Liver (tissue), 9 donors: Measurements from ENCODE around the gene NTMT1. TPM values are rescaled to one million over a fixed set of nuclear protein-coding genes. Genes with fewer than 3 reads are reported as not detected.

Source experiments
- DNase-seq: peaks from one replicate; pipeline ENCODE4 v3.0.0-alpha.2; 2017; ENCODE audit warnings: low spot score
- H3K27ac ChIP-seq, 2 donors: one replicate each; pipeline ENCODE4 v1.7.0; 2013; ENCODE audit warnings: inconsistent platforms in 2 of 2, low read length in 2 of 2, control low read depth in 1 of 2, low read depth in 1 of 2, mild to moderate bottlenecking in 1 of 2
- H3K27me3 ChIP-seq, 4 donors: one replicate each; pipeline versions ENCODE4 v1.6.1 to v1.7.0; 2013; ENCODE audit warnings: low read length in 3 of 4, inconsistent platforms in 1 of 4, mild to moderate bottlenecking in 1 of 4, moderate library complexity in 1 of 4; ENCODE audit not compliant: control insufficient read depth in 4 of 4, insufficient read depth in 4 of 4
- H3K36me3 ChIP-seq, 4 donors: one replicate each; pipeline versions ENCODE4 v1.6.1 to v1.7.0; 2013; ENCODE audit warnings: low read length in 3 of 4, mild to moderate bottlenecking in 3 of 4, low read depth in 1 of 4, moderate library complexity in 1 of 4; ENCODE audit not compliant: control insufficient read depth in 4 of 4, insufficient read depth in 3 of 4
- H3K4me1 ChIP-seq, 4 donors: one replicate each; pipeline versions ENCODE4 v1.6.1 to v1.7.0; 2013; ENCODE audit warnings: low read length in 3 of 4, mild to moderate bottlenecking in 3 of 4, moderate library complexity in 1 of 4; ENCODE audit not compliant: control insufficient read depth in 4 of 4, insufficient read depth in 4 of 4
- H3K4me3 ChIP-seq, 3 donors: one replicate each; pipeline versions ENCODE4 v1.6.1 to v1.7.0; 2013; ENCODE audit warnings: low read length in 3 of 3, control low read depth in 1 of 3, low read depth in 1 of 3, mild to moderate bottlenecking in 1 of 3
- H3K9ac ChIP-seq, 2 donors: one replicate each; pipeline ENCODE4 v1.7.0; 2013; ENCODE audit warnings: low read length in 2 of 2, mild to moderate bottlenecking in 2 of 2, moderate library complexity in 2 of 2, control low read depth in 1 of 2, low read depth in 1 of 2
- H3K9me3 ChIP-seq, 4 donors: one replicate each; pipeline versions ENCODE4 v1.6.1 to v1.7.0; 2013; ENCODE audit warnings: low read length in 3 of 4; ENCODE audit not compliant: control insufficient read depth in 4 of 4
- CTCF ChIP-seq: fragments of 150-350 bp; IDR thresholded peaks from 2 replicates; pipeline ENCODE4 v1.5.1; 2017; ENCODE audit warnings: improper control_type of control experiment, low read depth, low read length; ENCODE audit not compliant: missing input control
- EGR1 ChIP-seq, 2 donors: IDR thresholded peaks; 2 replicates each; pipeline ENCODE4 v1.6.1; 2016 to 2018; ENCODE audit warnings: antibody characterized with exemption in 2 of 2, low read depth in 2 of 2
- FOXA1 ChIP-seq: IDR thresholded peaks from 2 replicates; pipeline ENCODE4 v1.6.1; 2016; ENCODE audit warnings: antibody characterized with exemption
- FOXA2 ChIP-seq: IDR thresholded peaks from 2 replicates; pipeline ENCODE4 v1.6.1; 2016; ENCODE audit warnings: antibody characterized with exemption
- GABPA ChIP-seq, 2 donors: IDR thresholded peaks in 1 of 2; conservative IDR thresholded peaks in 1 of 2; 2 replicates each; pipeline ENCODE4 v1.6.1; 2016; ENCODE audit warnings: antibody characterized with exemption in 2 of 2, mild to moderate bottlenecking in 1 of 2, moderate library complexity in 1 of 2
- HNF4A ChIP-seq, 2 donors: conservative IDR thresholded peaks; 2 replicates each; pipeline ENCODE4 v1.6.1; 2016; ENCODE audit warnings: antibody characterized with exemption in 2 of 2, mild to moderate bottlenecking in 2 of 2
- HNF4G ChIP-seq: IDR thresholded peaks from 2 replicates; pipeline ENCODE4 v1.6.1; 2016; ENCODE audit warnings: antibody characterized with exemption
- JUND ChIP-seq, 2 donors: IDR thresholded peaks; 2 replicates each; pipeline ENCODE4 v1.6.1; 2016; ENCODE audit warnings: antibody characterized with exemption in 2 of 2
- NR2F2 ChIP-seq: IDR thresholded peaks from 2 replicates; pipeline ENCODE4 v1.6.1; 2016; ENCODE audit warnings: antibody characterized with exemption
- RAD21 ChIP-seq, 2 donors: IDR thresholded peaks; 2 replicates each; pipeline ENCODE4 v1.6.1; 2016; ENCODE audit warnings: antibody characterized with exemption in 2 of 2, mild to moderate bottlenecking in 2 of 2
- REST ChIP-seq: IDR thresholded peaks from 2 replicates; pipeline ENCODE4 v1.6.1; 2016; ENCODE audit warnings: antibody characterized with exemption, mild to moderate bottlenecking
- RXRA ChIP-seq, 2 donors: IDR thresholded peaks; 2 replicates each; pipeline ENCODE4 v1.6.1; 2017 to 2018; ENCODE audit warnings: antibody characterized with exemption in 2 of 2, mild to moderate bottlenecking in 1 of 2
- SP1 ChIP-seq: IDR thresholded peaks from 2 replicates; pipeline ENCODE4 v1.6.1; 2018; ENCODE audit warnings: antibody characterized with exemption, mild to moderate bottlenecking
- TAF1 ChIP-seq: conservative IDR thresholded peaks from 2 replicates; pipeline ENCODE4 v1.6.1; 2016; ENCODE audit warnings: antibody characterized with exemption, mild to moderate bottlenecking
- YY1 ChIP-seq: IDR thresholded peaks from 2 replicates; pipeline ENCODE4 v1.6.1; 2016; ENCODE audit warnings: antibody characterized with exemption, mild to moderate bottlenecking
- ZBTB33 ChIP-seq: IDR thresholded peaks from 2 replicates; pipeline ENCODE4 v1.6.1; 2016; ENCODE audit warnings: antibody characterized with exemption
- WGBS: extraction: QIAGEN DNeasy Blood & Tissue Kit; methylation state at CpG from one replicate; pipeline ENCODE4 v1.1.7; 2013; 5-methylcytosine and 5-hydroxymethylcytosine counted together
- polyA plus RNA-seq, 2 donors: library from polyadenylated mRNA; stranded (reverse) in 1 of 2; unstranded in 1 of 2; fragments of 200-250 nt in 1 of 2; fragments of >200 nt in 1 of 2; fragmentation: Nextera tagmentation in 1 of 2; extraction: Ambion mirVana in 1 of 2; gene quantifications; one replicate each; pipeline versions ENCODE4 v1.2.1 to v1.2.3, GENCODE V29; 2013 to 2015
- total RNA-seq, 2 donors: library from RNA; depleted of rRNA; stranded (reverse); fragments of >200 nt; gene quantifications; one replicate each; pipeline ENCODE4 v1.2.3, GENCODE V29; 2014
- TF ChIP-seq, protein P1 (sequence below): IDR thresholded peaks from 2 replicates; pipeline ENCODE4 v1.6.1; 2016; ENCODE audit warnings: antibody characterized with exemption
- TF ChIP-seq, protein P2 (sequence below): IDR thresholded peaks from 2 replicates; pipeline ENCODE4 v1.6.1; 2016; ENCODE audit warnings: antibody characterized with exemption
- donor health status: healthy.
- donor health status: healthy.
- donor health status: healthy.
- donor health status: healthy.
- donor health status: healthy.

The NTMT1 gene
- total and polyA plus RNA-seq, 4 donors, result 13.1 to 42.5 (median 26.2) TPM

GRCh38 chr9:129623331-129623730, 2.6 kb upstream of the NTMT1 start:
- peaks cover 9 to 39% (median 26%) of the 10 kb centered on the region in 4 donors for H3K4me1 ChIP-seq
- H3K9ac ChIP-seq, result no peak overlapping the region
- TF ChIP-seq CTCF, result no peak
- no peak for TF ChIP-seq SP1
- TF ChIP-seq EGR1 (IDR thresholded peaks at IDR 0.05; ENCODE audit: low read depth in 2 of 2), result no peak
- no peak for TF ChIP-seq FOXA1
- TF ChIP-seq YY1, result no peak
- no peak for TF ChIP-seq HNF4A (conservative IDR thresholded peaks at IDR 0.05)
- TF ChIP-seq, protein P1, sequence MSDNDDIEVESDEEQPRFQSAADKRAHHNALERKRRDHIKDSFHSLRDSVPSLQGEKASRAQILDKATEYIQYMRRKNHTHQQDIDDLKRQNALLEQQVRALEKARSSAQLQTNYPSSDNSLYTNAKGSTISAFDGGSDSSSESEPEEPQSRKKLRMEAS, result no peak
- no peak for TF ChIP-seq JUND (IDR thresholded peaks at IDR 0.05)
- TF ChIP-seq NR2F2, result no peak
- no peak for TF ChIP-seq RAD21 (IDR thresholded peaks at IDR 0.05)
- no peak for TF ChIP-seq TAF1
- no peak for TF ChIP-seq FOXA2
- no peak for TF ChIP-seq GABPA (IDR thresholded peaks at IDR 0.05 in 1 of 2, conservative IDR thresholded peaks at IDR 0.05 in 1 of 2)
- TF ChIP-seq RXRA (IDR thresholded peaks at IDR 0.05), result no peak
- TF ChIP-seq, protein P2, sequence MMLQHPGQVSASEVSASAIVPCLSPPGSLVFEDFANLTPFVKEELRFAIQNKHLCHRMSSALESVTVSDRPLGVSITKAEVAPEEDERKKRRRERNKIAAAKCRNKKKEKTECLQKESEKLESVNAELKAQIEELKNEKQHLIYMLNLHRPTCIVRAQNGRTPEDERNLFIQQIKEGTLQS, result no peak
- TF ChIP-seq ZBTB33, result no peak
- TF ChIP-seq HNF4G, result no peak
- no peak for TF ChIP-seq REST
- H3K27ac ChIP-seq, result no peak overlapping the region
- H3K4me3 ChIP-seq, result no peak overlapping the region
- 72% methylated on average over 6 of the region's 6 CpGs for WGBS
- DNase-seq, result no peak
- no peaks in the 10 kb centered on the region for H3K27me3 ChIP-seq
- peaks cover 0 to 2% (median 0%) of the 10 kb centered on the region in 4 donors for H3K36me3 ChIP-seq
- no peaks in the 10 kb centered on the region for H3K9me3 ChIP-seq
